K562 (cell line): ENCODE measurements around the gene RARRES2.

Source experiments
- CBFB ChIP-seq: sonication (generic); formaldehyde crosslinking; IDR thresholded peaks from 2 replicates; pipeline ENCODE4 v1.4.0; 2020; ENCODE audit warnings: mild to moderate bottlenecking, missing genetic modification reagents
- POLR2AphosphoS5 ChIP-seq: IDR thresholded peaks from 2 replicates; pipeline ENCODE4 v1.6.1; 2011; ENCODE audit warnings: mild to moderate bottlenecking, low read depth, low read length, moderate library complexity; ENCODE audit not compliant: control insufficient read depth, insufficient read depth
- RNF2 ChIP-seq: sonication (generic); IDR thresholded peaks from 2 replicates; pipeline ENCODE4 v1.6.1; 2016
- SNRNP70 ChIP-seq: fragments of 200-400 bp; formaldehyde crosslinking; optimal IDR thresholded peaks from 2 replicates; pipeline ENCODE3; 2017; ENCODE audit warnings: low read depth, low read length
- SPI1 ChIP-seq: IDR thresholded peaks from 2 replicates; pipeline ENCODE4 v1.6.1; 2011; ENCODE audit warnings: low read depth, low read length, control low read depth, borderline replicate concordance
- ZFP30 ChIP-seq: fragments of 250-450 bp; sonication (Bioruptor Pico); IDR thresholded peaks from 2 replicates; pipeline ENCODE4 v1.8.0; 2022; ENCODE audit warnings: moderate library complexity, mild to moderate bottlenecking, inconsistent platforms, borderline replicate concordance
- ZNF133 ChIP-seq: fragments of 250-450 bp; sonication (Bioruptor Pico); IDR thresholded peaks from 2 replicates; pipeline ENCODE4 v1.4.0; 2020; ENCODE audit warnings: mild to moderate bottlenecking
- TF ChIP-seq, protein P1 (sequence below), 3 experiments: IDR thresholded peaks in 2 of 3; conservative IDR thresholded peaks in 1 of 3; 2 replicates each; pipeline ENCODE4 v1.5.1; 2011 to 2012; ENCODE audit warnings: low read length in 3 of 3, mild to moderate bottlenecking in 3 of 3, control low read depth in 2 of 3, improper control_type of control experiment in 1 of 3, inconsistent platforms in 1 of 3, low read depth in 1 of 3, mixed read lengths in 1 of 3, moderate library complexity in 1 of 3; ENCODE audit not compliant: insufficient read depth in 2 of 3
- TF ChIP-seq, protein P2 (sequence below): sonication (generic); formaldehyde crosslinking; IDR thresholded peaks from 2 replicates; pipeline ENCODE4 v1.8.1; 2023; ENCODE audit warnings: mild to moderate bottlenecking, missing genetic modification reagents
- TF ChIP-seq, protein P3 (sequence below): fragments of 450-650 bp; formaldehyde crosslinking; IDR thresholded peaks from 2 replicates; pipeline ENCODE4 v1.4.0; 2022; ENCODE audit warnings: missing genetic modification characterization

DNA sequence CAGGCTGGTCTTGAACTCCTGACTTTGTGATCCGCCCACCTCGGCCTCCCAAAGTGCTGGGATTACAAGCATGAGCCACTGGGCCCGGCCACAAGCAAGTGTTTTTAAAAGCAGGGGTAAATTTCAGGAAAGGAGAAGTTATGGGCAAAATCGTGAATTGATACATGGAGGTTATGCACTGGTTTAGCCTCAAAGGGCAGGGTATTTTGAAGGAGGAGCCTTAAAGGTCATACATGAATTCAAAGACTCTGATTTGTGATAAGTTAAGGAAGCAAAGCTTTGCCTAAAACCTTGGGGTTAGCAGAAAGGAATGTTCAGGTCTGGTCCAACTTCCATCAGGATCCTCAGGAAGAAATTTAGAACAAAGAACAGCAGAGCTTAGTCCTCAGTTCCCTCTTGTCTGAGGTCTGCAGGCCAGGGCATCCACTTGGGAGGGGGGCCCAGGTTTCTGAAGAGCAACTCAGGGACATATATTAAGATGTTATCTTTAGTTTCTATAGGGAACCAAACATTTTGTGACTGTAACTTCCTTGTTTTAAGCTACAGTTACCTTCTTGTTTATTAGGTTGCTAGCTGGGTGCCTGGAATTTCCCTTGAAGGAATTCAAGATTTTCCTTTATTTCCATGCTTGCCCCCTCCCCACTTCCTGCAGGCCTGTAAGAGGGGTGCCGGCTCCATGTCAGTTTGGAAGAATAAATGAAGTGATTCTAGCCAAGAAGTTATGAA lies 24.4 kb upstream of the RARRES2 start:
- no peak for TF ChIP-seq ZNF133 (CRISPR knock-in tag)
- no peak for TF ChIP-seq POLR2AphosphoS5
- TF ChIP-seq, protein P1, sequence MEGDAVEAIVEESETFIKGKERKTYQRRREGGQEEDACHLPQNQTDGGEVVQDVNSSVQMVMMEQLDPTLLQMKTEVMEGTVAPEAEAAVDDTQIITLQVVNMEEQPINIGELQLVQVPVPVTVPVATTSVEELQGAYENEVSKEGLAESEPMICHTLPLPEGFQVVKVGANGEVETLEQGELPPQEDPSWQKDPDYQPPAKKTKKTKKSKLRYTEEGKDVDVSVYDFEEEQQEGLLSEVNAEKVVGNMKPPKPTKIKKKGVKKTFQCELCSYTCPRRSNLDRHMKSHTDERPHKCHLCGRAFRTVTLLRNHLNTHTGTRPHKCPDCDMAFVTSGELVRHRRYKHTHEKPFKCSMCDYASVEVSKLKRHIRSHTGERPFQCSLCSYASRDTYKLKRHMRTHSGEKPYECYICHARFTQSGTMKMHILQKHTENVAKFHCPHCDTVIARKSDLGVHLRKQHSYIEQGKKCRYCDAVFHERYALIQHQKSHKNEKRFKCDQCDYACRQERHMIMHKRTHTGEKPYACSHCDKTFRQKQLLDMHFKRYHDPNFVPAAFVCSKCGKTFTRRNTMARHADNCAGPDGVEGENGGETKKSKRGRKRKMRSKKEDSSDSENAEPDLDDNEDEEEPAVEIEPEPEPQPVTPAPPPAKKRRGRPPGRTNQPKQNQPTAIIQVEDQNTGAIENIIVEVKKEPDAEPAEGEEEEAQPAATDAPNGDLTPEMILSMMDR (IDR thresholded peaks at IDR 0.05 in 2 of 3, conservative IDR thresholded peaks at IDR 0.05 in 1 of 3; ENCODE audit: insufficient read depth in 2 of 3, low read depth in 1 of 3, low read length in 3 of 3) = no peak
- TF ChIP-seq, protein P2, sequence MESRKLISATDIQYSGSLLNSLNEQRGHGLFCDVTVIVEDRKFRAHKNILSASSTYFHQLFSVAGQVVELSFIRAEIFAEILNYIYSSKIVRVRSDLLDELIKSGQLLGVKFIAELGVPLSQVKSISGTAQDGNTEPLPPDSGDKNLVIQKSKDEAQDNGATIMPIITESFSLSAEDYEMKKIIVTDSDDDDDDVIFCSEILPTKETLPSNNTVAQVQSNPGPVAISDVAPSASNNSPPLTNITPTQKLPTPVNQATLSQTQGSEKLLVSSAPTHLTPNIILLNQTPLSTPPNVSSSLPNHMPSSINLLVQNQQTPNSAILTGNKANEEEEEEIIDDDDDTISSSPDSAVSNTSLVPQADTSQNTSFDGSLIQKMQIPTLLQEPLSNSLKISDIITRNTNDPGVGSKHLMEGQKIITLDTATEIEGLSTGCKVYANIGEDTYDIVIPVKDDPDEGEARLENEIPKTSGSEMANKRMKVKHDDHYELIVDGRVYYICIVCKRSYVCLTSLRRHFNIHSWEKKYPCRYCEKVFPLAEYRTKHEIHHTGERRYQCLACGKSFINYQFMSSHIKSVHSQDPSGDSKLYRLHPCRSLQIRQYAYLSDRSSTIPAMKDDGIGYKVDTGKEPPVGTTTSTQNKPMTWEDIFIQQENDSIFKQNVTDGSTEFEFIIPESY (CRISPR knock-in tag) = no peak
- no peak for TF ChIP-seq CBFB (CRISPR knock-in tag)
- TF ChIP-seq ZFP30 (CRISPR knock-in tag) = no peak
- no peak for TF ChIP-seq SPI1
- TF ChIP-seq RNF2 = no peak
- TF ChIP-seq SNRNP70 = no peak
- TF ChIP-seq, protein P3, sequence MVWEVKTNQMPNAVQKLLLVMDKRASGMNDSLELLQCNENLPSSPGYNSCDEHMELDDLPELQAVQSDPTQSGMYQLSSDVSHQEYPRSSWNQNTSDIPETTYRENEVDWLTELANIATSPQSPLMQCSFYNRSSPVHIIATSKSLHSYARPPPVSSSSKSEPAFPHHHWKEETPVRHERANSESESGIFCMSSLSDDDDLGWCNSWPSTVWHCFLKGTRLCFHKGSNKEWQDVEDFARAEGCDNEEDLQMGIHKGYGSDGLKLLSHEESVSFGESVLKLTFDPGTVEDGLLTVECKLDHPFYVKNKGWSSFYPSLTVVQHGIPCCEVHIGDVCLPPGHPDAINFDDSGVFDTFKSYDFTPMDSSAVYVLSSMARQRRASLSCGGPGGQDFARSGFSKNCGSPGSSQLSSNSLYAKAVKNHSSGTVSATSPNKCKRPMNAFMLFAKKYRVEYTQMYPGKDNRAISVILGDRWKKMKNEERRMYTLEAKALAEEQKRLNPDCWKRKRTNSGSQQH = no peak
